ENCODE data around the gene COL16A1. TPM values are rescaled to one million over a fixed set of nuclear protein-coding genes. Genes with fewer than 3 reads are reported as not detected.

Gene COL16A1
- polyA plus RNA-seq, 1 of the 3 experiments (the other 2 are of a cell fraction), result 10.4 TPM

GRCh38 chr1:31648190-31648589, 55.6 kb downstream of the COL16A1 start:
- ChIA-PET CTCF (interaction anchor here (0.7 to 1.8 kb wide), 5 partner anchors 15 to 141 kb away, joined by 3 to 5 read pairs (median 4); no protein-coding TSS in a partner anchor), POLR2A (no interaction called here)
- H3F3A ChIP-seq (replicated peaks; ENCODE audit: insufficient read depth), result peaks cover 6% of the 10 kb centered on the region
- H3K4me2 ChIP-seq, result no peak overlapping the region
- H3K27me3 ChIP-seq (ENCODE audit: insufficient read depth), result no peaks in the 10 kb centered on the region
- H3K4me3 ChIP-seq (ENCODE audit: low read depth in 2 of 2, low read length in 1 of 2), result no peak overlapping the region
- TF ChIP-seq NFIC (IDR thresholded peaks at IDR 0.05; ENCODE audit: borderline replicate concordance) (no peak), TEAD4 (IDR thresholded peaks at IDR 0.05; ENCODE audit: borderline replicate concordance, insufficient read depth) (no peak), ELF1 (IDR thresholded peaks at IDR 0.05) (no peak), EZH2phosphoT487 (IDR thresholded peaks at IDR 0.05; ENCODE audit: borderline replicate concordance, low read depth) (no peak), FOXM1 (IDR thresholded peaks at IDR 0.05; ENCODE audit: low read depth) (no peak), CTCF (IDR thresholded peaks at IDR 0.05) (no peak), FOSL2 (IDR thresholded peaks at IDR 0.05; ENCODE audit: borderline replicate concordance, low read depth) (no peak), MAX (IDR thresholded peaks at IDR 0.05; ENCODE audit: low read depth) (no peak), PBX3 (IDR thresholded peaks at IDR 0.05) (no peak)
- H3K27ac ChIP-seq (ENCODE audit: low read depth in 2 of 2, low read length in 1 of 2), result no peak overlapping the region
- DNase-seq, result no peak
- 50% methylated on average over 2 of the region's 2 CpGs for WGBS (ENCODE audit: low lambda C conversion rate)
- H2AFZ ChIP-seq (ENCODE audit: low read depth), result no peak overlapping the region
- H3K9ac ChIP-seq, result no peak overlapping the region
- H3K4me1 ChIP-seq (ENCODE audit: control insufficient read depth in 1 of 2, insufficient read depth in 2 of 2, low read depth in 1 of 2, low read length in 1 of 2), result peaks cover 6 to 26% of the 10 kb centered on the region in 2 experiments; a peak in 3 of 4 replicates
- H3K9me3 ChIP-seq, result no peaks in the 10 kb centered on the region
- H3K36me3 ChIP-seq (replicated peaks in 1 of 2; ENCODE audit: control insufficient read depth in 1 of 2, insufficient read depth in 2 of 2, low read length in 1 of 2), result no peaks in the 10 kb centered on the region
- H3K79me2 ChIP-seq (ENCODE audit: insufficient read depth), result peaks cover 21% of the 10 kb centered on the region
- no peaks in the 10 kb centered on the region for H3K9me2 ChIP-seq
- H4K20me1 ChIP-seq (ENCODE audit: insufficient read depth), result no peaks in the 10 kb centered on the region

- H2AFZ ChIP-seq (ENCODE audit: low read depth), result no peak overlapping the region
- WGBS (ENCODE audit: low lambda C conversion rate), result 40% methylated on average over 2 of the region's 2 CpGs
- peaks cover 6% of the 10 kb centered on the region for H3F3A ChIP-seq (replicated peaks; ENCODE audit: insufficient read depth)
- POLR2A ChIA-PET, result no interaction called here
- H3K4me2 ChIP-seq, result no peak overlapping the region
- no peak for DNase-seq
- H3K27me3 ChIP-seq (ENCODE audit: insufficient read depth), result no peaks in the 10 kb centered on the region
- H3K79me2 ChIP-seq (ENCODE audit: insufficient read depth), result peaks cover 32% of the 10 kb centered on the region
- no peak overlapping the region for H3K4me3 ChIP-seq (ENCODE audit: low read depth in 2 of 2, low read length in 1 of 2)
- no peaks in the 10 kb centered on the region for H4K20me1 ChIP-seq (ENCODE audit: insufficient read depth)
- no peaks in the 10 kb centered on the region for H3K9me2 ChIP-seq
- no peak overlapping the region for H3K27ac ChIP-seq (ENCODE audit: low read depth in 2 of 2, low read length in 1 of 2)
- H3K4me1 ChIP-seq (ENCODE audit: control insufficient read depth in 1 of 2, insufficient read depth in 2 of 2, low read depth in 1 of 2, low read length in 1 of 2), result peaks cover 7 to 26% of the 10 kb centered on the region in 2 experiments; a peak in 3 of 4 replicates
- peaks cover 0 to 7% of the 10 kb centered on the region in 2 experiments for H3K36me3 ChIP-seq (replicated peaks in 1 of 2; ENCODE audit: control insufficient read depth in 1 of 2, insufficient read depth in 2 of 2, low read length in 1 of 2)
- CTCF ChIA-PET, result interaction anchor here (0.8 to 1.8 kb wide), 3 partner anchors 14 to 143 kb away, joined by 3 to 5 read pairs (median 3); no protein-coding TSS in a partner anchor
- TF ChIP-seq ZBTB33 (IDR thresholded peaks at IDR 0.05; ENCODE audit: borderline replicate concordance, low read depth), result no peak
- TF ChIP-seq USF2 (IDR thresholded peaks at IDR 0.05; ENCODE audit: borderline replicate concordance, low read depth, low read length), result no peak
- no peak for TF ChIP-seq CTCF (IDR thresholded peaks at IDR 0.05)
- no peak for TF ChIP-seq TEAD4 (IDR thresholded peaks at IDR 0.05; ENCODE audit: borderline replicate concordance, insufficient read depth)
- TF ChIP-seq GATA2 (CRISPR knock-in tag; IDR thresholded peaks at IDR 0.05), result no peak
- H3K9me3 ChIP-seq, result no peaks in the 10 kb centered on the region
- H3K9ac ChIP-seq, result no peak overlapping the region
Observed at GRCh38 chr1:31647106-31647505, 56.7 kb downstream of the COL16A1 start.

All from SK-N-SH (cell line).